T-cell (primary cell): Measurements from ENCODE around the gene DHX35. TPM values are rescaled to one million over a fixed set of nuclear protein-coding genes. Genes with fewer than 3 reads are reported as not detected.

Experiments used
- ATAC-seq, 4 experiments: fragments of 200-7000 bp in 3 of 4; fragments of 150-1000 bp in 1 of 4; cut with Tn5 transposase; replicated peaks in 1 of 4; 1 replicate in 3 of 4; 2 replicates in 1 of 4; pipeline ENCODE4 v1.10.0; 2021; ENCODE audit warnings: moderate library complexity in 3 of 4, mild to moderate bottlenecking in 2 of 4, moderate number of reproducible peaks in 1 of 4
- CTCF ChIA-PET, 2 donors: fragments of 300-600 bp; sonication (Branson Sonifier 250); formaldehyde crosslinking; loops; one replicate each; lab custom pipeline; 2022; ENCODE audit warnings: antibody characterized with exemption in 2 of 2; lab: Charles Lee
- POLR2A ChIA-PET, 2 donors: fragments of 300-600 bp; sonication (Branson Sonifier 250); formaldehyde crosslinking; loops; one replicate each; lab custom pipeline; 2022; ENCODE audit warnings: antibody characterized with exemption in 2 of 2; lab: Charles Lee
- DNase-seq, 35 experiments: peaks; one replicate each; pipeline versions ENCODE4 v3.0.0 to v3.0.0-alpha.2; 2013 to 2023
- H3K27ac ChIP-seq: one replicate; pipeline ENCODE4 v1.5.1; 2013; ENCODE audit warnings: low read length
- H3K27me3 ChIP-seq, 2 experiments: replicated peaks in 1 of 2; 1 replicate in 1 of 2; 2 replicates in 1 of 2; pipeline versions ENCODE4 v1.6.1 to v1.7.0; 2013; ENCODE audit warnings: low read length in 1 of 2, mixed read lengths in 1 of 2; ENCODE audit not compliant: control insufficient read depth in 2 of 2, insufficient read depth in 2 of 2; ENCODE audit errors: extremely low read depth in 1 of 2
- H3K36me3 ChIP-seq, 2 donors: 1 replicate in 1 of 2; 2 replicates in 1 of 2; pipeline versions ENCODE4 v1.6.1 to v1.7.0; 2013; ENCODE audit warnings: low read length in 1 of 2; ENCODE audit not compliant: control insufficient read depth in 2 of 2, insufficient read depth in 1 of 2; ENCODE audit errors: extremely low read depth in 1 of 2
- H3K4me1 ChIP-seq, 2 experiments: 1 replicate in 1 of 2; 2 replicates in 1 of 2; pipeline versions ENCODE4 v1.6.1 to v1.7.0; 2013; ENCODE audit warnings: low read length in 2 of 2, mixed read lengths in 1 of 2; ENCODE audit not compliant: insufficient read depth in 2 of 2, control insufficient read depth in 1 of 2; ENCODE audit errors: extremely low read depth in 1 of 2
- H3K4me3 ChIP-seq, 2 donors: 1 replicate in 1 of 2; 2 replicates in 1 of 2; pipeline versions ENCODE4 v1.5.1 to v1.7.0; 2013; ENCODE audit warnings: mild to moderate bottlenecking in 2 of 2, low read length in 1 of 2, moderate library complexity in 1 of 2; ENCODE audit not compliant: control insufficient read depth in 1 of 2; ENCODE audit errors: extremely low read depth in 1 of 2
- H3K9me3 ChIP-seq: 2 replicates; pipeline ENCODE4 v1.7.0; 2013
- H3K27ac Mint-ChIP-seq, 2 donors: one replicate each; pipeline ENCODE4 v1.8.0; 2020 to 2021; ENCODE audit warnings: mild to moderate bottlenecking in 2 of 2, mixed read lengths in 2 of 2
- H3K27me3 Mint-ChIP-seq, 2 donors: one replicate each; pipeline ENCODE4 v1.8.0; 2021 to 2022; ENCODE audit warnings: mixed read lengths in 2 of 2
- H3K36me3 Mint-ChIP-seq: one replicate; pipeline ENCODE4 v1.8.0; 2021; ENCODE audit warnings: mixed read lengths
- H3K4me1 Mint-ChIP-seq, 3 donors: one replicate each; pipeline ENCODE4 v1.8.0; 2020 to 2022; ENCODE audit warnings: mixed read lengths in 3 of 3, mild to moderate bottlenecking in 1 of 3
- H3K4me3 Mint-ChIP-seq, 3 donors: one replicate each; pipeline ENCODE4 v1.8.0; 2020 to 2022; ENCODE audit warnings: mild to moderate bottlenecking in 3 of 3, mixed read lengths in 3 of 3, moderate library complexity in 3 of 3
- H3K9me3 Mint-ChIP-seq, 3 donors: one replicate each; pipeline ENCODE4 v1.8.0; 2020 to 2022; ENCODE audit warnings: mixed read lengths in 3 of 3
- WGBS: methylation state at CpG from one replicate; pipeline ENCODE4 v1.1.5; 2013; ENCODE audit warnings: missing lambda C conversion rate; ENCODE audit not compliant: insufficient coverage; 5-methylcytosine and 5-hydroxymethylcytosine counted together
- total RNA-seq, 35 experiments: library from RNA in 6 of 35; stranded (reverse) in 6 of 35; fragments of 120-200 nt in 1 of 35; gene quantifications; one replicate each; pipeline versions ENCODE4 v1.2.1 to v1.2.4 and lab custom pipeline; 2013 to 2026

Gene DHX35
- total RNA-seq, 5 donors from 2014 or later (not counting 1 experiment from before 2014, with no cell fraction given) = 8.6 to 11.5 (median 11.2) TPM

DNA sequence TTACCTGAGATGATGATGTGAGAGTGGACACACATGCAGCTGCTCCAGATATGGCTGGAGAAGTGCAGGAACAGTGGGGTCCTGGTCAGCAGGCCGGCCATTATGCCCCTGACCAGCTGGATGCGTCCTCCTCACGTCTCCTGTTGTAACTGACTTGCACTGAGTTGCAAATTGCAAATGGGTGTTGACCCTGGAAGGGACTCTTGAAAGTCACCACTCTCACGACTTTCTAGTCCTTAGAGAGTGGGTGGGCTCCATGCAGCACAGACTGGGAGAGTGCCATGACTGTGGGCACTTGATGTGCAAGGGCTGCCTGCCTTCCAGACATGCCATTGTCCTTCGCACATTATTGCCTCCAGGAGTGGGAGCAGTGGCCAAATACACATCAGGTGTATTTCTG, 25.1 kb upstream of the DHX35 start:
- POLR2A ChIA-PET = no interaction called here
- Histone ChIP-seq H3K4me3 (no peak overlapping the region), H3K36me3 (peaks cover 0 to 2% of the 10 kb centered on the region in 2 donors), H3K27ac (no peak overlapping the region), H3K4me1 (no peaks in the 10 kb centered on the region), H3K9me3 (no peaks in the 10 kb centered on the region), H3K27me3 (no peaks in the 10 kb centered on the region)
- CTCF ChIA-PET = interaction anchor here in 1 of 2 donors (0.6 kb wide), 1 partner anchor 38 kb away, joined by 3 read pairs; no protein-coding TSS in a partner anchor
- ATAC-seq (no peak), DNase-seq (no peak)
- Mint-ChIP-seq H3K27me3 (no peaks in the 10 kb centered on the region), H3K4me1 (no peaks in the 10 kb centered on the region), H3K27ac (no peak overlapping the region), H3K9me3 (no peaks in the 10 kb centered on the region), H3K36me3 (peaks cover under 1% of the 10 kb centered on the region), H3K4me3 (no peak overlapping the region)
- WGBS = 91% methylated on average over 5 of the region's 5 CpGs

DNA sequence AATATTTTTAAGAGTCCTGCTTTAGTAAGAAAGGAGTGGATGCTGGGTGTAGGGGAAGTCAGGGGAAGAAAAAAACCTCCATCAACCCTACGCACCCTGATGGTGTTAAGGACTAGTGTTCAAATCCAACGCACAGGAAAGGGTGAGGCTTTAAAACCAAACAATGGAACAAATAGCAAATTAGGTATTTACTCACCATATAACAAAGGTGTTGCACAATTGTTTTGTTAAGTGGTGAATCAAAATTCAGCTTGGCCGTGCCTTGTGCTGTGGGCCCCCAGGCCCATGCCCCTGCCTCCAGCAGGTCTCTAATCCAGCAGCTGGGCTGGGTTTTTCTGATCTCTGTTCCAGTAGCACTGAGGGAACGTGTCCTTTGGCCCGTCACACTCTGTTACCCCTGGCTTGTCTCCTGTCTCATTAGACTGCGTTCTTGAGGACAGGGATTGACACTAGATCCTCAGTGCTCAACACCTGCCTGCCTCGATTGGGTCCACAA, 24.1 kb upstream of the DHX35 start:
- H3K4me1 Mint-ChIP-seq = no peaks in the 10 kb centered on the region
- no peak overlapping the region for H3K27ac Mint-ChIP-seq
- Histone ChIP-seq H3K36me3 (peaks cover 0 to 3% of the 10 kb centered on the region in 2 donors), H3K27me3 (no peaks in the 10 kb centered on the region), H3K27ac (no peak overlapping the region), H3K9me3 (no peaks in the 10 kb centered on the region), H3K4me1 (no peaks in the 10 kb centered on the region), H3K4me3 (no peak overlapping the region)
- DNase-seq (no peak), ATAC-seq (no peak)
- peaks cover 4% of the 10 kb centered on the region for H3K36me3 Mint-ChIP-seq
- H3K9me3 Mint-ChIP-seq = no peaks in the 10 kb centered on the region
- WGBS = 92% methylated on average over 4 of the region's 7 CpGs
- no peaks in the 10 kb centered on the region for H3K27me3 Mint-ChIP-seq
- CTCF ChIA-PET = no interaction called here
- POLR2A ChIA-PET = no interaction called here
- H3K4me3 Mint-ChIP-seq = no peak overlapping the region

- H3K27ac ChIP-seq = no peak overlapping the region
- no CpG with 5 or more reads among the region's 2 CpGs for WGBS
- Mint-ChIP-seq H3K4me3 (no peak overlapping the region), H3K27ac (no peak overlapping the region), H3K9me3 (no peaks in the 10 kb centered on the region), H3K27me3 (no peaks in the 10 kb centered on the region), H3K36me3 (peaks cover 4% of the 10 kb centered on the region), H3K4me1 (no peaks in the 10 kb centered on the region)
- DNase-seq (no peak), ATAC-seq (no peak)
- H3K9me3 ChIP-seq = no peaks in the 10 kb centered on the region
- H3K36me3 ChIP-seq = peaks cover 0 to 3% of the 10 kb centered on the region in 2 donors
- no peaks in the 10 kb centered on the region for H3K27me3 ChIP-seq
- no peaks in the 10 kb centered on the region for H3K4me1 ChIP-seq
- H3K4me3 ChIP-seq = no peak overlapping the region
- CTCF ChIA-PET = no interaction called here
- POLR2A ChIA-PET = no interaction called here
These were observed 22.5 kb upstream of the DHX35 start for GRCh38 chr20:38939686-38940085.

- Histone ChIP-seq H3K4me3 (no peak overlapping the region), H3K9me3 (no peaks in the 10 kb centered on the region), H3K4me1 (no peaks in the 10 kb centered on the region), H3K27me3 (no peaks in the 10 kb centered on the region), H3K27ac (no peak overlapping the region), H3K36me3 (peaks cover 0 to 3% of the 10 kb centered on the region in 2 donors)
- no peaks in the 10 kb centered on the region for H3K9me3 Mint-ChIP-seq
- ATAC-seq = no peak
- H3K4me3 Mint-ChIP-seq = no peak overlapping the region
- POLR2A ChIA-PET = interaction anchor here in 1 of 2 donors (0.8 kb wide), 1 partner anchor 18 kb away, joined by 4 read pairs; no protein-coding TSS in a partner anchor
- H3K36me3 Mint-ChIP-seq = peaks cover 4% of the 10 kb centered on the region
- CTCF ChIA-PET = interaction anchor here in 1 of 2 donors (0.6 kb wide), 1 partner anchor 12 kb away, joined by 3 read pairs; no protein-coding TSS in a partner anchor
- no peaks in the 10 kb centered on the region for H3K27me3 Mint-ChIP-seq
- H3K27ac Mint-ChIP-seq = no peak overlapping the region
- no peak for DNase-seq
- no peaks in the 10 kb centered on the region for H3K4me1 Mint-ChIP-seq
- 97% methylated on average over 5 of the region's 5 CpGs for WGBS
These were observed 21.5 kb upstream of the DHX35 start for GRCh38 chr20:38940644-38941043.

DNA sequence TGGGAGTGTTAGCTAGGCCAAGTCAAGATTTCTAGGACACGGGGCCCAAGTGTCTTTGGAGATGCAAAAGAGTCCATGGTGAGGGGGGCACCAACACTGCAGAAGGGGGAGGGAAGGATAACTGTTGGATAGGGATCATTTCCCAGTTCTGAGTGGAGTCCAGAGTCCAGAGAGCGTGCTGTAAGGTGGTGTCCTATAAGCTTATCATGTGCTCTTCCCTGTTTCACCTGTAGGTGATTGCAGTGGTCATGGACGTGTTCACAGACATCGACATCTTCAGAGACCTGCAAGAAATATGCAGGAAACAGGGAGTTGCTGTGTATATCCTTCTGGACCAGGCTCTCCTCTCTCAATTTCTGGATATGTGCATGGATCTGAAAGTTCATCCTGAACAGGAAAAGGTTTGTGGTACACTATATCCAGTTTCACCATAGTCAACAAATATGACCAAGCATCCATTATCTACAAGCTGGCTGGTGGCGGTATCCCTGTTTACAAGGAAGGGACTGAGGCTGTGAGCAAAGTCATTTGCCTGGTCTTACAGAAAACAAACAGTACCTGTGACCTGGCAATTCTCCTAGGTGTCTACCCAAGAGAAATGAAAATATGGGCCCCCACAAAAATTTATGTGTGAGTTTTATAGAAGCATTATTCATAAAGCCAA, 20.3 kb upstream of the DHX35 start:
- CTCF ChIA-PET = interaction anchor here in 1 of 2 donors (1.4 kb wide), 1 partner anchor 19 kb away, joined by 4 read pairs; no protein-coding TSS in a partner anchor

GRCh38 chr20:38945012-38945411, 17.1 kb upstream of the DHX35 start:
- H3K27me3 Mint-ChIP-seq = no peaks in the 10 kb centered on the region
- H3K27ac ChIP-seq = no peak overlapping the region
- no peak overlapping the region for H3K4me3 ChIP-seq
- no peaks in the 10 kb centered on the region for H3K9me3 Mint-ChIP-seq
- H3K36me3 ChIP-seq = peaks cover 0 to 3% of the 10 kb centered on the region in 2 donors
- CTCF ChIA-PET = no interaction called here
- DNase-seq (no peak), ATAC-seq (no peak)
- no peaks in the 10 kb centered on the region for H3K4me1 ChIP-seq
- H3K36me3 Mint-ChIP-seq = peaks cover 9% of the 10 kb centered on the region
- no peak overlapping the region for H3K27ac Mint-ChIP-seq
- POLR2A ChIA-PET = no interaction called here
- H3K4me3 Mint-ChIP-seq = no peak overlapping the region
- no peaks in the 10 kb centered on the region for H3K4me1 Mint-ChIP-seq
- no peaks in the 10 kb centered on the region for H3K9me3 ChIP-seq
- H3K27me3 ChIP-seq = no peaks in the 10 kb centered on the region
- no CpG with 5 or more reads among the region's 3 CpGs for WGBS

More for the DNA sequence above, 20.3 kb upstream of the DHX35 start:
- Mint-ChIP-seq H3K9me3 (no peaks in the 10 kb centered on the region), H3K36me3 (peaks cover 4% of the 10 kb centered on the region), H3K27ac (no peak overlapping the region), H3K27me3 (no peaks in the 10 kb centered on the region), H3K4me3 (no peak overlapping the region), H3K4me1 (no peaks in the 10 kb centered on the region)
- DNase-seq = no peak
- H3K36me3 ChIP-seq = peaks cover 0 to 3% of the 10 kb centered on the region in 2 donors
- no peaks in the 10 kb centered on the region for H3K9me3 ChIP-seq
- POLR2A ChIA-PET = no interaction called here
- no peak overlapping the region for H3K4me3 ChIP-seq
- no peaks in the 10 kb centered on the region for H3K4me1 ChIP-seq
- H3K27ac ChIP-seq = no peak overlapping the region
- no peaks in the 10 kb centered on the region for H3K27me3 ChIP-seq
- 94% methylated on average over 3 of the region's 5 CpGs for WGBS
- ATAC-seq = no peak
